GM19099 (cell line): ENCODE data around the gene SYNGR2.

Experiments used
- POLR2A ChIP-seq: IDR thresholded peaks from 3 replicates; pipeline ENCODE4 v1.6.1; 2011; ENCODE audit warnings: low read depth; ENCODE audit not compliant: insufficient read length; ENCODE audit errors: extremely low read depth

SYNGR2 gene

DNA sequence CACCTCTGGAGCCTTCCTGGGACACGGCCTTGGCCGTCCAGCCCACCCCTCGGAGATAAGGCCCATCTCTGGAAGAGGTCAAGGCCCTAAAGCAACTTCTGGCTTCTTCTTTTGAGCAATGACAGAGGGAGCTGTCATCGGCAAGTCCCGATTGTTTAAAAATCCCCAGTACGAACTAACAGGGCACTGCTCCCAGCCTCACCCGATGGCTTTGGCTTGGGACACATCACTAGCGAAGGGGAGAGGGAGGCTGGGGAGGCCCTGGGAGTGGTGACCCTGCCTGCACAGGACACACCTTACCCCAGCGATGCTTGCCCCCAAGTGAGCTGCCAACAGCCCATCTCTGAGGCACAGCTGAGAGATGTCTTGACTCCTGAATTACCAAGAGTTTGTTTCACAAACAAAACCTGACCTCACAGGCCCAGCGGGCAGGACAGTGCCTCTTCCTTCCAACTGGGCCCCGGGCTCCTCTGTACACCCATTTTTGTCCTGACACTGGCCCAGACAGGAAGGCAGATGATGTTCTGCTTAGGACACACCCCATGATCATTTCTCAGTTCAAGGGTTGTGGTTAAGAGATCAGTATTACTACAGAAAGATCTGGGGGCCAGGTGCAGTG is 4.8 kb downstream of the SYNGR2 start:
- TF ChIP-seq POLR2A: peak; percentile 52

DNA sequence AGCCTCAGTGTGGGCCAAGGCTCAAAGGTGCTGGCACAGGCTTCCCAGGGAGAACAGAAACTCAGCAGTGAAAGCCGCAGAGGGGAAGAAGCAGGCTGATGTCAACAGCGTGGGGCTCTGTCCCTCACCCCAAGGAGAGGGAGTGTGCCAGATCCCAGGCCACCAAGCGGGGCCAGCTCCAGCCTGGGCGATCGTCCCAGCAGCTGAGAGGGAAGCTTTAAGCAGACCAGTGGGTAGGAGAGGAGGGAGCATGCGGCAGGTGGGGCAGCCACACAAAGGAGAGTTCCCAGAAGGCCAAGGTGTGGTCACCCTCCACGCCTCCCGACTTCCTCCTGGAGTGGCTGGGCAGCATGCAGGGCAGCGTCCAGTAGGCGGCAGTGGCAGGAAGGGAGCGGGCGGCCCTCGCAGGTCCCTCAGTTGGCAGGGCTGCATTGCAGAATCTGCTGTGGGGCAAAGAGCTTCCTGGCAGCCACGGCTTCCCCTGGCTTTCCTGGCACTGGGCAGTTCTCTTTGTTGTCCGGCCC is 6.0 kb downstream of the SYNGR2 start:
- peak; percentile 37 for TF ChIP-seq POLR2A

DNA sequence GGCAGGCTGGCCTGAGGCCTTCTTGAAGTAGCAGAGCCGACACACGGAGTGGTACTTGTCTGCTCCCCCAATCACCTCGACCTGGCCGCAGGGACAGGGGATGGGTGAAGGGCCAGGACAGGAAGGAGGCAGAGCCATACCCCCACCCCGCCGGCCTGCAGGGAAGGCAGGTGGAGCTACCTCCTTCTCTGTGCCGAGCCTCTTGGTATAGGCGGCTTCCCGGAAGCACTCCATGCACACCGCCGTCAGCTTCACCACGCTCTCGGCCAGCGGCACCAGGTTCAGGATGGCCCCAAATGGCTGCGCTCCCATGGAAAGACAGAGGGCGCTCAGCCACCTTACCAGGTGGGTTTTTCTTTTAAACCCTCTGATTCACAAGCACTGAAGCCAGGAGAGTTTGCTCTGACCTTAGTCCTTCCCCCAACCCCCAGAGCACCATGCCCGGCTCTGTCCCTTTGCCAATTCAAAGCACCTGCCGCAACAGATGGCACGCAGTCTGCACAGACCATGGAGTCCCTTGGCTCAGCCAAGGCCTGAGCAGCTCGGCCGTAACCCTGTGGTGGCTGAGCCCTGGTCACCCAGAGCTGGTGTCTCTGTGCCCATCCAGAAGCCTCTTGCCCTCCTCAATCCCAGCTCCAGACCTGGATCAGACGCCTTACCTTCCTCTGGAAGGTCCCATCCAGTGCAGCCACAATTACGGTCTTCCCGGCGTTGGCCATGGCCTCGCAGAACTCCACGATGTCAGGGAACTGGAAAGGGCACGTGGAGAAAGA is 6.7 kb downstream of the SYNGR2 start:
- TF ChIP-seq POLR2A: no peak

DNA sequence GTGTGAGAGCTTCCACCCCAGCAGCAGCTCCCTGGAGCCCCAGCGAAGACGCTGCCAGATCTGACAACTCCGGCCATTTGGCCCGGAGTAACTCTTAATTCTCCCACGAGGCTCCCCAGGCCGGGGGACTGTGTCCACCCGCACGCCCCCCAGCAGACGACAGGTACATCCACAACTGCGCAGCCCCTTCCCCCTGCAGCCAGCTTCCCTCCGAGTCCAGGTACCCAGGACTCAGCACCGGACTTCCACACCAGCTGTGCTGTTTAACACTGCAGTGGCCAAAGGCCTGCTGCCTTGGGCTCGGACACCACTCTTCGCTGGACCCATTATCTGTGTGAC is 7.2 kb downstream of the SYNGR2 start:
- TF ChIP-seq POLR2A: no peak

DNA sequence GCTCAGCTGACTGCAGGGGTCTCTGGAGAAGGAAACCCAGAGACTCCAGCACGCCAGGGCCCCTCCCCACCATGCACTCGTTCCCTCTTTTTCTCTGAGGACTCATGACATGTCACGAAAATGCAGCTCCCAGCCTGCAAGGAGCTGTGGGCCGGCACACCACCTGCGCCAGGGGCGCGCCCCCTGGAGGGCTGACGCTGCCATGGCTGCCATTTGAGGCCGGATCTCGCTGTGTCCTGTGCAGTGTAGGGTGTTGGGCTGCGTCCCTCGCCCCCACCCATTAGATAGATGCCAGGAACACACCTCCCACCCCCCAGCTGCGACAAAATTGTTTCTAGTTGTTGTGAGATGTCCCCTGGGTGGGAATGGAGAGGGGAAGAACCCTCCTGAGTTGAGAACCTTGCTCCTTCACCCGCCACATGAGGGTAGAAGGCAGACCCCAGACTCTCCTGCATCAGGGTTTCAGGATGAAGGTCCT is 8.2 kb downstream of the SYNGR2 start:
- peak; percentile 48 for TF ChIP-seq POLR2A

DNA sequence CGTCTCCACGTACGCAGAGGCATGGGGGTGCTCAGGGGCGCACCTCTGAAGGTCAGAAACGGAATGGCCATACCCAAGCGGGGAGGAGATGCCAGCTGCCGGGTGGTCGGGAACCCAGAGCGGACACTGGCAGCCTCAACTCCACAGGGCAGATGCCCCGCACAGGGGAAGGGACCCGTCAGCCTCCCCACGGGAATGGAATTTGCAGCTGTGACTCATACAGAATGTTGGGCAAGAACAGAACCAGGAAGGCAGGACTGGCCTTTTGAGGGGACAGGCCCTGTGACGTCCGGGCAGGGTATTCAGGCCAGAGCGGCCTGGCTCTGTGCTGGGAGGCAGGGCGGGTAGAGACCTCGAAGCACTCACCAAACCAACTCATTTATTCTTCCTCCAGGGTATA is 11.0 kb downstream of the SYNGR2 start:
- no peak for TF ChIP-seq POLR2A

DNA sequence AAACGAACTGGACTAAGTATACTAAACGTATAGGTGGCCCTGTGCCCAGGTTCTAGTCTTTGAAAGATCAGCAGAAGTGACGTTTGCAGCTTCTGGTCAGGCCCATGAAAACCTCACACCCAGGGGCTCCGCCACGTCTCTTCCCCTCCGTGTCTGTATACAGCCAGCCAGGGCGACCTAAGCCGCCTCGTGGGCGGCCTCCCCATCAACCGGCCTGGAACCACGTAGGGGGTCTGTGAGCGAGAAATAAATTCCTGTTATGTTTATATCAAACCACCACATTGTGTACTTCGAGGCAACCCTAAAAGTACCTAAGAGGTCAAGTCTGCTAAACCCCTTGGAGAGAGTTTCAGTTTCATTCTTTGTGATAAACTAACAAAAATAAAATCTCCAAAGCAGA is 11.7 kb downstream of the SYNGR2 start:
- no peak for TF ChIP-seq POLR2A

DNA sequence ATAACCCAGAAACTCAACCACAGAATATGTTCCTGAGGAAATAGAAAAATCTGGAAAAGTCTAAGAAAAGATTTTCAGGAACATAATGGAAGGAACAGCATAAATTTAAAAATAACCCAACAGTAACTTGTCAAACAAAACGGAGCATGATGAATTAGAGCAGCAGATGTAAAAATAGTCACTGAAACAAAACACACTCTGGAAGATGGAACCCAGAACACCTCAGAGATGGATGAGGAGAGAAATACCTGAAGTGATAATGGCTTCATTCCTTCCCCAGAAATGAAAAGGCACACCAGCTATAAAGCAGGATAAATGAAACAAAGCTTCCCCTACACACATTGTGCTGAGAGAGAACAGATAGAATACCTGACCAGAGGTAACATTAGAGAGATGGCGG is 12.1 kb downstream of the SYNGR2 start:
- no peak for TF ChIP-seq POLR2A

DNA sequence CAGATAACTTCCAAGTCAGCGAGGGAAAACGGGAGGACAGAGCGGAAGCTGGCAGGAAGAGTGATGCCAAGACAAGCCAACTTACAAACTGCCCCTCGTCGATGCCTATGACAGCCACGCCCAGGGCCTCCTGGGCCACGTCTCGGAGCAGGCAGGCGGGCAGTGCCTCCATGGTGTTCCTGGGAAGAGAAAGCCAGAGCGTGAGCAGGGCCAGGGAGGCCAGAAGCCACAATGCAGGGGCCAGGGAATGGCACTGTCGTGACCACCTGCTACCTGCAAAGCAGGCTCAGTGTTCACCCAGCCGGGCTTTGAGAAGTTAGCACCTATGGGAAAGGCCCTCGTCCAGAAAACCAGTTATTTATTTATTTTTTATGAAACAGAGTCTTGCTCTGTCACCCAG is 14.1 kb downstream of the SYNGR2 start:
- TF ChIP-seq POLR2A: no peak

DNA sequence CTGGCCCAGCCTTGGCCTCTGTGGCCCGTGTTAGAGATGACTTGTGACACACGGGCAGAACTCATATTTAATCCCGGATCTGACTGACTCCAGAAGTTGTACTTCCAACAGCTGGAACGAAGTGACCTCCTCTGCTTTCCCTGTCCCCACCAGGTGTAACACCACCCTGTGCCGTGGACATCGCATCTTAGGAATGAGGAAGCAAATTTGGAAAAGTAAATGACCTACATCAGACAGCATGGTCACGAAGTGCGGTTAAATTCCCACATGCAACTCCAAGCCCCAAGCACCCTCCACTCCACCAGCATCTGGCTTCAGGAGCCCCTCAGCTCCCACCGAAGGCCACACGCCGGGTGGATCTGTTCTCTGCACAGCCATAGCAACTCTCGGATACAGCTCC is 15.5 kb downstream of the SYNGR2 start:
- no peak for TF ChIP-seq POLR2A

DNA sequence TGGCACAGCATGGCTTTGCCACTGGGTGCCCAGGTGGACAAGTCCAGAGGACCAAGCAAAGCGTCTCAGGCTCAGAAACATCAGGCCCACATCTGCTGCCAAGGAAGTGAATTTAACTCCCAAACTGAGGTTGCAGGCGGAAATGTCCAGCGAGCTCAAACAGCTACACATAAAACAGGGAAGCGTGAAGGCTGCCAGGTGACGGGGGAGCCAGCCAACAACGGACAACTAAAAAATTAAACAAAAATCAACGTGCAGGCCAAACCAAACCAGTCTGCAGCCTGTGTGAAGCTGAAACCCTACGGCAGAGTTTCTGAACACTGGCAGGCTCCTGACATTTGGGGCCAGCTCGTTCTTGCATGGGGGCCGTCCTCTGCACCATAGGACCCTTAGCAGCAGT is 16.0 kb downstream of the SYNGR2 start:
- TF ChIP-seq POLR2A: no peak

DNA sequence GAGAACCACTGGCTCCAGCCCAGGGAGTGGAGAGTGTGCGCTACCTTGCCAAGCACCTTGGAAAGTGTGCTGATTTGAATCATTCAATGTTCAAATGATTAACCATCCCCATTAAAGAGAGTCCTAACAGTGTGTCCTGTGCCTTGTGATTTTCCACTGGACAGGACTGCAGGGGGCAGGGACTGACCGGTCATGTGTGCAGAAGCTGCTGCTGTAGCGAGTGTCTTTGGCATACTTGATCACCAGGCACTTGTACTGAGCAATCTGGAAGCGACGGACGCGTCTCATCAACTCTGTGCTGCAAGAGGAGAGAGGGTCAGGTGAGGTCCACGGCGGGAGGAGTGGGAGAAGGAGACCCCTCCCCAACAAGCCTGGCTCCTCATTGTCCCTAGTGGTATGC is 16.5 kb downstream of the SYNGR2 start:
- no peak for TF ChIP-seq POLR2A

DNA sequence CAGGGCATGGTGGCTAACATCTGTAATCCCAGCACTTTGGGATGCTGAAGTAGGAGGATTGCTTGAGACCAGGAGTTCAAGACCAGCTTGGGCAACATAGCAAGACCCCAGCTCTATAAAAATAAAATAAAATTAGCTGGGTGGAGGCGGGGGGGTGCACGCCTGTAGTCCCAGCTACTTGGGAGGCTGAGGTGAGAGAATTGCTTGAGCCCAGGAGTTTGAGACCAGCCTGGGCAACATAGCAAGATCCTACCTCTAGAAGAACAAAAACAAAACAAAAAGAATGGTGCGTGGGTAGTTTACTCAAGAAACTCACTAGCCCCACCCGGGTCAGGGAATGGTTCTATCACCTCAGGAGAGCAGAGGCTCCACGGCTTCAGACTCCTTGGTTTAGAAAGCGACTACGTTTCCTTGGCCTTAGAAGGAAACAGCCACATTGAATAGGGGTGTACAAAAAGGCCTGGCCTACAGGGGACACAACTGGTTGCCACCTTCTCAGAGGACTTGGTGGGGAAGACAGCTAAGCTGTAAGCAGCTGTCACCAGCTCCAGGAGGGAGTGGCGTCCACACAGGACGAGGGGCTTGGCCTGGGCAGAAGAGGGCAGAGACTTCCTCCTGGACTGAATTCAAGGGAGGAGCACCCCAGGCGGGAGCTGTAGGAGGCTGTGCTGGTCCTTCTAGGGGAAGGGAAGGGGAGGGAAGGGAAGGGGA is 17.8 kb downstream of the SYNGR2 start:
- TF ChIP-seq POLR2A: no peak

DNA sequence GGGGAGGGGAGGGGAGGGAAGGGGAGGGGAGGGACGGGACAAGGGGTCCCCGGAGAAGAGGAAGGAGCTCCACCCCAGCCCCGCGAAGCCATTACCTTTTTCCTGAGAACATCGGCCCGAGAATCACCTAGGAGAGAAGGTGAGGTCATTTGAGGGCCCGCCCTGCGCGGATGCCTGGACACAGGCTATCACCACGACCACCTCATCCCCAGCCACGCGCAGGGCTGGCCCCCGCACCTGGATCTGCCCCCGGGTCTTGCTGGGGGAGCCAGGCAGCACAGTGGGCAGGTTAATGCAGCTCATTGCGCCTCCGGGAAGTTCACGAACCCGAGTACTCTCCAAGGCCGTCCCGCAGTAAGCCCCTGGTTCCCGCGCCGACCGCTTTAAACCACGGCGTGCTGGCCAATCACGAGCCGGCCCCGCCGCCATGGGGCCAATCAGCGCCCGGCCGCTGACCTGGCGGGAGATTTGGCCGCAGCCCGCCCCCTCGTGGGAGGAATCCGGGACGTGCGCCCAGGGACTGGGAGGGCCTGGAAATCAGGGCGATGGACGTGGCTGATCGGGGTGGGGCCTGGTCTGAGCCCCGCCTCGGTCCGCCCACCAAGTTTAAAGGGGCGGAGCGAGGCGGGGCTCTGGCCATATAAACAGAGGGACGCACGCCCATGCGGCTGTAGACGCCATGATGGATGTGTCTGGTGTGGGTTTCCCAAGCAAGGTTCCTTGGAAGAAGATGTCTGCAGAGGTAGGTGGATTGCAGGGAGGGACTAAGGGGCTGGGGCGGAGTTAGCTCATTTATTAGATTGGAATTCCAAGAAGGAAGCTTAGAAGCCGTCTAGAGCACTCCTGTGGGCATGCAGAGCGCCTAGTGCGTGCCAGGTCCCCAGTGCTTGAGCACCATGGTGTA is 18.6 kb downstream of the SYNGR2 start, which contains the start of the genes AFMID and TK1:
AFMID (plus strand) TSS at position 671 of the 904 bp plus-strand sequence; CDS start at position 680, 9 bp downstream.
TK1 (minus strand) TSS at position 361 of the 904 bp plus-strand sequence; CDS start at position 303, 58 bp downstream.
- peak; percentile 90 for TF ChIP-seq POLR2A

DNA sequence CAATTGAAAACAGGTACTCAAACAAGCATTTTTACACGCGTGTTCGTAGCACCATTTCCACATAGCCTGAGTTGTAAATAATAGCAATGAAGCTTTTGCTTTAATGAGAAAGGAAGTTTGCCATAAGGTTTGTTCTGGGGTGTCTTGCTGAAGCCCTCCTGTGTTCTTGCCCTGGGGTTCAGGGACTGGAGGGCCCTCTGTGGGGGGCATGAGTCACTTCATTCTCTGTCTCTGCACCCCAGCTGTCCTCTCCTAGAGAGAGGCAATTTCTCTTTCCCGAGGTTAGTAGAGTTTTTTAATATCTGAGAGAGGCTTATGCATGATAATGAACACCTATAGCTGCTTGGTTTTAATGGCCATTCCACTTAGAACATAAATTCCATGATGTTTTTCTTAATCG is 28.3 kb downstream of the SYNGR2 start:
- TF ChIP-seq POLR2A: no peak

DNA sequence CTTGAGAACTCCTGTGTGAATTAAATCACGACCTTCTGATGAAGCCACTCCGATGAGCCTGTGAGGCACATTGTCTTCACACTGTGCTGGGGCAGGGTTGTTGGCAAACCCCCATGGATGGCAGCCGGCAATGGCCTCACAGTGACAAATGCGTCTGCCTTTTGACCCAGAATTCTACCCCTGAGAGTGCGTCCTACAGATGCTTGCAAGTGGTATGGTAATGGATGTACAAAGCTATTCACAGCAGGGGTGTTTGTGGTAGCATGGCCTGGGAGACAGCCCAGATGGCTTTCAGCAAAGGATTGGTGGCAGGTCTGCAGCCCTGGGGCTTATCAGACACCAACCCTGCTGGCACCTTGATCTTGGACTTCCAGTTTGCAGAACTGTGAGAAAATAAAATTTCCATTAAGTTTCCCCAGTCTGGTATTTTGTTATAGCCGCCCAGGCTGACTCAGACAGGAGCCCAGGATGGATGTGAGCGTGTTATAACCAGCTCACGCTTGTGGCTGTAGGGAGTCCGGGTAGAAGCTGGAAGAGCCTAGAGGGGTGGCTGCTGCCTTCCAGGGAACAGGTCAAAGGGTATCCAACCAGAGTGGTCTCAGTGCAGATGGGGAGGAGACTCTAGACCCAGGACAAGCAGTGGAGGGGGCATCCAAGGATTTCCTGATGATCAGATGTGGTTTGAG is 28.9 kb downstream of the SYNGR2 start:
- TF ChIP-seq POLR2A: no peak
